Measurements from ENCODE around the gene ARHGAP26.

ARHGAP26 gene

DNA sequence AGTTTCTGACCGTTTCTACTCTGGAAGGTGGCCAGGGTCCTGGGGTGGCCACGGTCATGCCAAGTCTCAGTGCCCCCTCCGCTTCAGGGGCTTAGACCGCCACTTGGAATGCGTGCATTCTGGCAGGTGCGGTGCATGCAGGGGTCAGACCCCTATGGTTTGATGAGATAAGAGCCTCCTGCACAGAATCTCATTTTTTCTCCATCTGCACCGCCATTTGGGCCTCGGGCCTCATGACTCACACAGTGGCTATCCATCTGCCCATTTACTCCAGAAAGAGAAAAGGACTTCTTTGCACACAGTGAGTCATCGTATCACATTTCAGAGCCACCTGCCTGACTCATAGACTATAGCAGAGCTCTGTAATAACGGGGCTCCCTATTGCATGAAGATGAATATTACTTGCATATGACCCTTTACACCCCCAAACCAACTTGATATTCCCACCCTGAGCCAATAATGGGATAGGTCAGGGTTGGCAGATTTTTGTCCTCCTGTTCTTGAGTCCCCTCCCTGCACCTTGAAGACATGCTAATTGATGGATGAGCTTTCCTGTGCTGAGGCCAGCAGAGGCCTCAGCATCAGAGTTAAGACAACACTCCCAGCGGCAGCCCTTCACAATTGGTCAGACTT is 475.9 kb downstream of the ARHGAP26 start:
- no peak for DNase-seq (ENCODE audit: low spot score)

DNA sequence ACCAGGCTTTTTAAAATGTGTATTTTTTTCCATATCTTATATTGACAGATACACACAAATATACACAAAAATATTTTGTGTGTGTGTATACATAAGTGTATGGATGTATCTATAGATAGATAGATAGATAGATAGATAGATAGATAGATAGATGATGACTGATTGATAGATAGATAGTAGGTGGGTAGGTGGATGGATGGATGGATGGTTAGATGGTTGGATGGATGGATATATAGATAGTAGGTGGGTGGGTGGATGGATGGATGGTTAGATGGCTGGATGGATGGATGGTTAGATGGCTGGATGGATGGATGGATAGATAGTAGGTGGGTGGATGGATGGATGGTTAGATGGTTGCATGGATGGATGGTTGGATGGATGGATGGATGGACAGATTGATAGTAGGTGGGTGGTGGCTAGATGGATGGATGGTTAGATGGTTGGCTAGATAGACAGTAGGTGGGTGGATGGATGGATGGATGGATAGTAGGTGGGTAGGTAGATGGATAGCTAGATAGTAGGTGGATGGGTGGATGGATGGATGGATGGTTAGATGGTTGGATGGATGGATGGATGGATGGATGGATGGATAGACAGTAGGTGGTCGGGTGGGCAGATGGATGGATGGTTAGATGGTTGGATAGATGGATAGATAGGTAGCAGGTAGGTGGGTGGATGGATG is 477.1 kb downstream of the ARHGAP26 start:
- no peak for DNase-seq (ENCODE audit: low spot score)

DNA sequence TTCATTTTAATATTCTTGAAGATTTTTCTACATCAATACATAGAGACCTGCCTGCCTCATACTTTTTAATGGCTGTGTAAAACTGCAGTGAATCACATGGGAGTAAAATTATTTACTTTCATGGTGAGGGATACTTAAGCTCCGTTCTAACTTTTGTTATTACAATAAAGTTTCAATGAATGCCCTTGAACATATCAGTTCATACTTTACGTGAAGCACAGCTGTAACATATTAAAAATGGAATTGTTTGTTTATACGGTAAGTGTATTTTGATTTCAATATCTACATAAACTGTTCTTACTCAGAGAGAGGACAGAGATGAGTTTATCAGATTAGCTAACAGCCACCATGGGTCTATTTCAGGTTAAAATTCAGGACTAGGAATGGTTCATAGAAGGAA is 478.2 kb downstream of the ARHGAP26 start:
- no peak for DNase-seq (ENCODE audit: low spot score)

DNA sequence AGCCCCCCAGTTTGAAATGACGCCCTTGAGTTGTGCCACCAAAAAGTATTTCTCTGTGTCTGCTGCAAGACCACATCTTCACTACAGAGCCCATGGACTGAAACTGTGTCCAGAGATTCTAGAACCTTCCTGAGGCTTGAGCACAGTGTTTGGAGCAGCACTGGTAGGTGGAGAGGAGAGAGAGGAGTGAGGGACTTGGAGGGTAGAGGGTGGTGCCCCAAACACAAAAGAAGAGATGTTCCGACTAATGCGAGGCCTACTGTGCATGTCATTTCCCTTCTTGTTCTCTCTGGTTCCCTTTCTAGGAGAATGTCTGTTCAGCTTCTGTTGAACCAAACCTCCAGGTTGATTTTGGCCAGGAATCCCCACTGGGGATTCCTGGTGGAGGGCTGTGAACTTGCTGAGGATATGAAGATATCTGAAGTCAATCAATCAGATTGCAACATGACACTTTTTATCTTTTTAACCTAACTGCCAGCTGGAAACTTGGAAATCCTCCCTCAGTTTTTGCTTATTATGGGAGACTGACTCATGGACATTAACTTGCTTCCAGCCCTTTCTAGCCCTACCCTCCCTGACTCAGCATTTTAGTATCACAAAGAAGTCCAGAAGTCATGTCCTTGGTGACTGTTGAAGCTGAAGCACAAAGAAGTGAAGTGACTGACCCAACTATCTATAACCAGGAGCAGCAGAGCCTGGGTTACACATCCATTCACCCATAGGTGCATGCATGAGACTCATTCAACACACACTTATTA is 478.8 kb downstream of the ARHGAP26 start:
- no peak for DNase-seq (ENCODE audit: low spot score)

DNA sequence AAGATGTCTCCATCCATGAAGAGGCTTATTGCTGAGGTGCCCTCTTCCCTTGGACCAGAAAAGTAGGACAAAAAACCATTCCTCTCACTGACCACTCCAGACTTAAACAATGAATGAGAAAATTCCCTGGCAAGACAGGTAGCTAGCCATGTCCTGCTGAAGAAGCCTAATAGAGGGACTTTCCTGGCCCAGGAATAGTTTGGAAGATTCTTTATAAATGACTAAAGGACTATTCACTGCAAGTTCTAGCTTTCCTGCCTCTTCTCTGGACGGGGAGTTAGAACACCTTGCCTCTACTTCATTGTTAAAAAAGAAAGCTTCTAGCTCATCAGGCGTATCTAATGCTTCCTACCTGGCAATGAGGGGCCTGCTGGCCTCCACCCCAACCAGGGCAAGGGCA is 479.7 kb downstream of the ARHGAP26 start:
- DNase-seq (ENCODE audit: low spot score), result no peak

DNA sequence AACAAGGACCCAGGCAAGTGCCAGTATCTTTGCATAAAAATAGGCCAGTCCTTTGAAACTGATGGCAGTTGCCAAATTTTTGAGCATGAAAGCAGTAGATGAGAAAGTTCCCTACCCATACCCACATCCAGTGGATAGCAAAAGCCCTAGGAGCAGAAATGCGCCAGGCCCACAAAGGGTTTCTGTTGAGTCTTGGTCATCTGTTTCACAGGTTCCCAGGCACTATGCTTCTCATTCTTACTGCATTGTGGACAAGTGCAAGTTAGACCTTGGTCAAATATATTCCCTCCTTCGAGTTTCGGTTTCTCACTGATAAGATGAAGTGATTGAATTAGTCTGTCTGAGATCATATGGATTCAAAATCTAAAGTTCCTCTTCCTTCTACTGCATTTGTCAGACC is 481.0 kb downstream of the ARHGAP26 start:
- no peak for DNase-seq (ENCODE audit: low spot score)

DNA sequence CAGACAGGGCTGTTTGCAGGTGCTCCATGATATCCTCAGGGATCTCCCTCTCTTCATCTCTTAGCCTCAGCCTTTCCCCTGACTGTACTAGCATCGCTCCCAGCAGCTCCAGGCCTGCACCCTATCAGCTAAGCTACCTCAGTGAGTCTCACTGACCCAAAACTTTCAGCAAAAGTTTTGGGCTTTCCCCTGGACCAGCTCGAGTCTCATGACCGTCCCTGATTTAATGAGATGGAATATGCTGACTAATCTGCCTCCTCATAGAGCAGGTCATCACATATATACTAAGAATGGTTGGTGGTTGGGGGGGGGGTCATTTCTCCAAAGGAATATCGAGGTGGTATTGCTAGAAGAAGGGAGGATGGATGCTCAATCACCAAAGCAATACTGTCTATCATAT is 481.8 kb downstream of the ARHGAP26 start:
- DNase-seq (ENCODE audit: low spot score), result no peak

DNA sequence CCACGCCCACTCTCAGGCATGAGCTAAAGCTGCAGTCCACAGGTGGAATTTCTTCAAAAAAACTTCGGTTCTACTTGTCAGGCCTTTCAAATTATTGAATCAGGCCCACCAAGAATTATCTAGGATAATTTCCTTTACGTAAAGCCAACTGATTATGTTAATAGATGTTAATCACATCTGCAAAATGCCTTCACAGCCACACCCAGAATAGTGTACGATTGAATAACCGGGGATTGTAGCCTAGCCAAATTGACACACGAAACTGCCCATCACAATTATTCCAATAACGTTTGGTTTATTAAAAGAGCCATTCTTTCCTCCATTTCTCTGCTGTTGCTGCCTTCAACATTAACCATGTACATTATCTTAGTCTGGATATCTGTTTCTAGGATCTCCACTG is 484.6 kb downstream of the ARHGAP26 start:
- no peak for DNase-seq (ENCODE audit: low spot score)

DNA sequence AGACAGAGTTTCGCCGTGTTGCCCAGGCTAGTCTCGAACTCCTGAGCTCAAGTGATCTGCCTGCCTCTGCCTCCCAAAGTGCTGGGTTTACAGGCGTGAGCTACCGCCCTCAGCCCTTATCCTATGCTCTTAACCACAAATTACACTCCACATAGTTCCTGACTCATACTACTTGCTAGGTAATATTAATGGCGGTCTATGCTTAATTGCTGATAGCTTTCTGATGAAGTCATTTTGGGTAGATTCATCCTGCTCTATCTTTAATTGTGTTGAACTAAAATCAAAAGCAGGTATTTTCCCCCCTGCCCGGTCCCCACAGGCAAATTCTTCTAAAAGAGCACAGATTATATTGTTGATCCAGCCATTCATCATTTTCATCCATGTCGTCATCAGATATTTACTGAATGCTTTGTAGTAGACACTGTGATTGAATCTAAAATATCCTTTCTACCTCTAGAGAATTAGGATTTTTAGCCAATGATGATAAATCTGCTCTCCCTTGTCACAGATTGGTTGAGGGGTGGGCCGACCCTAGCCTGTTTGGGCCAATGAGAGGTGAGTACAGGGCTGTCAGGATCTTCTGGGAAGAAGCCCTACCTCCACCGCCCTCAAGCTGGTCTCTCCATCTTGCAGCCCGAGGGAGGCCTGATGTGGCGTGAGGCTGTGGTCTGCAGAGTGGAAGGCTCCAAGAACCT is 488.5 kb downstream of the ARHGAP26 start:
- DNase-seq (ENCODE audit: low spot score), result no peak

DNA sequence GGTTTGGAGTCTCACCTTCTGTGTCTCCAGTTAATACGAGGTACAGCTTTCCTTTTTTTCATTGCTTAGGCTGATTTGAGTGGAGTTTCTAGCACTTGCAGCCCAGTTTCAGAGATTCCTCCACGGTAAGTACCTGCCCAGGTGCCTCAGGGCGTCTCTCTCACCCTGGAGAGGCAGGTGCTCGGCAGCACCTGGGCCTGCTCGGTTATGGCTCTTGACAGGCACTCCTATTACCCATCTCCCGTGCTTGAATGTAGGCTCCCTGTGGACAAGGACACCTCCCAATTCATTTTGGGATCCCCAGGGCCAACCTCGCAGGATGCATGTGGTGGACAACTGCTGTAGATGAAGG is 489.1 kb downstream of the ARHGAP26 start:
- DNase-seq (ENCODE audit: low spot score), result no peak

DNA sequence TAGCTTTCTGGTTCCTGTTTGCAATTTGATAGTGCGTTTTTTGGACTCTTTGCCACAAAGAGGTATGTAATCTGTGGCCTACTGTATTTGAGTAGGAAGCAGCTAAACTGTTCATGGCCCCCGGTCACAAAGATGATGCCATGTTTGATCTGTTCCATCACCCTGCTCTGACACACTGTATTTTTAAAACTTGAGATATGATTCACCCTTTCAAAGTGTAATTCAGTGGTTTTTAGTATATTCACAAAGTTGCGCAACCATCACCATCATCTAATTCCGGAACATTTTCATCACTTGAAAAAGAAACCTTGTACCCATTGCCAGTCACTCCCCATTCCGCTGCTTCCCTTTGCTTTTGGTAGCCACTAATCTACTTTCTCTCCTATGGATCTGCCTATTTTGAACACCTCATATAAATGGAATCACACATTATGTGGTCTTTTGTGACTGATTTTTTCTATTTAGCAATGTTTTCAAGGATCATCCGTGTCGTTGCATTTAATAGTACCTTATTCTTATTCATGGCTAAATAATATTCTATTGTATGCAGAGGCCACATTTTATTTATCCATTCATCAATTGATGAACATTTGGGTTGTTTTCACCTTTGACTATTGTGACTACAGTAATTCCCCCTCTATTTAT is 491.7 kb downstream of the ARHGAP26 start:
- DNase-seq (ENCODE audit: low spot score), result no peak

DNA sequence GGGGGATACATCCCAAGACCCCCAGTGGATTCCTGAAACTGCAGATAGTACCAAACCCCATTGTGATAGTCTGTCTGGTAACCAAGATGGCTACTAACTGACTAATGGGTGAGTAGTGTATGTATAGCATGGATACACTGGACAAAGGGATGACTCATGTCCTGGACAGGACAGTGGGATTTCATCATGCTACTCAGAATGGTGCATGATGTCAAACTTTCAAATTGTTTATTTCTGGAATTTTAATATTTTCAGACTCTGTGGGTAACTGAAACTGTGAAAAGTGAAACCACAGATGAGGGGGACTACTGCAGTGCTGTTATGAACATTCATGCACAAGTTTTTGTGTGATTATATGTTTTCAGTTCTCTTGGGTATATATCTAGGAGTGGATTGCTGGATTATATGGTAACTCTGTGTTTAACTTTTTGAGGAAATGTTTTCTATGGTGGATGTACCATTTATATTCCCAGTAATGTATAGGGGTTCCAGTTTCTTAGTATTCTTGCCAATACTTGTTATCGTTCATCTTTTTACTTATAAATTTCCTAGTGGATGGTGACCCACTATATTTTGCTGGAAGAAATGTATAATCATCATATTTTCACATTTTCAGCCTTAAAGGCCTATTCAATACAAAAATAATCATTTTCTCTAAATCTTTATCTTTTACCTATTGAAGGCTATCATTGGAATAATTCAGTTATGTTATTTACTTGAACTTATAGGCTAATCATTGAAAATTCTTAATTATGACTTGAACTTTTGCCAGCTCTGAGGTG is 492.4 kb downstream of the ARHGAP26 start:
- DNase-seq (ENCODE audit: low spot score), result no peak

DNA sequence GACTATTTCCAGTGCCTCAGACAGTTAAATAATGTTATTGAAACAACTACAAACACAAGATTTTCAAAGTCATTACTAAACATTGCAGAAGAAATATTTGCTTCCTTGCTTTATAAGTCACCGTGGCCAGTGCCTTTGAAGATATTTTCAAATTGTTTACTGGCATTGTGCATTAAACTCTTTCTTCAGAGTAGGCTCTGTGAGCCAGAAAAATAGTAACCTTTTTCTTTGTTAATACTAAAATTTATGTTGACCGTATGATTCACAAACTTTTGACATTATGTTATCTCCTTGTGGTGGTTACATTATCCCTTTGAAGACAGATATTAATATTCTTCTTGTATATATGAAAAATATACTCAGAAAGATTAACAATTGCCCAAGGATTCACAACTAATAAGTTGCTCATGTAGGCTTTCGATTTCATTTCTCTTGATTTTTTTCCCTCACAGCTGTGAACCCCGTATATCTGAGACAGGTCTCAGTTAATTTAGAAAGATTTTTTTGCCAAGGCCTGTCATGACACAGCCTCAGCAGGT is 493.2 kb downstream of the ARHGAP26 start:
- no peak for DNase-seq (ENCODE audit: low spot score)

DNA sequence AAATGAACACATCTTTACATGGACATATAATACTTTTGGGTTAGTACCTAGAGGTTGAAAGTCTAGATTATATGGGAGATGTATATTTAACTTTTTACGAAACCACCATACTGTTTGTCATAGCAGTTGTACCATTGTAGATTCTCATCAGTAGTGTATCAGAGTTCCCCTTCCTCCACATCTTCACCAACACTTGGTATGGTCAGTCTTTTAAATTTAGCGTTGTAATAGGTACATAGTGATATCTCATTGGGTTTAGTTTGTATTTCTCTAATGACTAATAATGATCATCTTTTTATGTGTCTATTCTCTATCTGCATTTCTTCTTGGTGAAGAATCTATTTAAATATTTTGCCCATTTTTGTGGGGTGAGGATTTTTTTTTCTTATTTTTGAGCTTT is 495.8 kb downstream of the ARHGAP26 start:
- DNase-seq (ENCODE audit: low spot score), result no peak

DNA sequence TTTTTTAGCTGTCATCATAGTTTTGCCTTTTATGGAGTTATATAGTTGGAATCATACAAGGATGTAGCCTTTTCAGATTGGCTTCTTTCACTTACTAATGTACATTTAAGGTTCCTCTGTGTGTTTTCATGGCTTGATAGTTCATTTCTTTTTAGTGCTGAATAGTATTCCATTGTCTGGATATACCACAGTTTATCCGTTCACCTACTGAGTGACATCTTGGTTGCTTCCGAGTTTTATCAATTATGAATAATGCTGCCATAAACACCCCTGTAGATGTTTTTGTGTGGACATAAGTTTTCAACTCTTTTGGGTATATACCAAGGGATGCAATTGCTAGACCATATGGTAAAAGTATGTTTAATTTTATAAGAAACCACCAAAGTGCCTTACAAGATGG is 497.0 kb downstream of the ARHGAP26 start:
- DNase-seq (ENCODE audit: low spot score), result no peak

DNA sequence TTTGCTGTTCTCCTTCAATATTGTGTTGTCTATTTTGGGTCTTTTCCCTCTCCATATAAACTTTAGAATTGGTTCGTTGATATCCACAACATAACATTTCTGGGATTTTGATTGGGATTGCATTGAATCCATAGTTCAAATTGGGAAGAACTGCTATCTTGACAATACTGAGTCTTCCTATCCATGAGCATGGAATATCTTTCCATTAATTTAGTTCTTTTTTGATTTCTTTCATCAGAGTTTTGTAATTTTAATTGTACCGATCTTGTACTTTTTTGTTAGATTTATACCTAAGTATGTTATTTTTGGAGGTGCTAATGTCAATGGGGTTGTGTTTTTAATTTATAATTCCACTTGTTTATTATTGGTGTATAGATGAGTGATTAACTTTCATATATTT is 498.2 kb downstream of the ARHGAP26 start:
- DNase-seq (ENCODE audit: low spot score), result no peak

DNA sequence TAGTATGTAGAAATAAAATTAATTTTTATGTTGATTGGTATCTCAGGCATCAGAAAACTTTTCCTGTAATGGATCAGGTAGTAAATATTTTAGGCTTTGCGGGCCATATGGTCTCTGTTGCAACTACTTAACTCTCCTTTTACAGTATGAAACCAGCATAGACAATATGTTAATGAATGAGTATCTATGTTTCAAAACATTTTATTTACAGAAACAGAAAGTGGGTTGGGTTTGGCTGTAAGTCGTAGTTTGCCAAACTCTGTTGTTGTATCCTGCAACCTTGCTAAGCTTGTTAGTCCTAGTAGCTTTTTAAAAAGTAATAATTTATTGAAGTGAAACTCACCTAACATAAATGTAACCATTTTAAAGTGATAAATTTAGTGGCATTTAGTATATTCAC is 501.3 kb downstream of the ARHGAP26 start:
- no peak for DNase-seq (ENCODE audit: low spot score)

DNA sequence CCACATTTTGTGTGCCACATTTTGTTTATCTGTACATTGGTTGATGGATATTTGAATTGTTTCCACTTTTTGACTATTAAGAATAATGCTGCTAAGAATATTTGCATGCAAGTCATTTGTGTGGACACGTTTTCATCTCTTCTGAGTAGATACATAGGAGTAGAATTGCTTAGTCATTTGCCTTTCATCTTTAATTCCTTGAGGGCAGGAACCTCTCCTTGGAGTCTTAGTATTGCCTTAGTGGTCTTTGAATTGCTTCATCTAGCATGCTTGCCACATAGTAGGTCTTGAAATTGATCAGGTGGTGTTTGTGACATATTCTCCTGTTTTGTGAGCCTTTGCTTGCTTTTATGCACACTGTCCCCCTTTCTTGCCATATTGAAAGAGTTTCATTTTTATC is 504.8 kb downstream of the ARHGAP26 start:
- DNase-seq (ENCODE audit: low spot score), result no peak

DNA sequence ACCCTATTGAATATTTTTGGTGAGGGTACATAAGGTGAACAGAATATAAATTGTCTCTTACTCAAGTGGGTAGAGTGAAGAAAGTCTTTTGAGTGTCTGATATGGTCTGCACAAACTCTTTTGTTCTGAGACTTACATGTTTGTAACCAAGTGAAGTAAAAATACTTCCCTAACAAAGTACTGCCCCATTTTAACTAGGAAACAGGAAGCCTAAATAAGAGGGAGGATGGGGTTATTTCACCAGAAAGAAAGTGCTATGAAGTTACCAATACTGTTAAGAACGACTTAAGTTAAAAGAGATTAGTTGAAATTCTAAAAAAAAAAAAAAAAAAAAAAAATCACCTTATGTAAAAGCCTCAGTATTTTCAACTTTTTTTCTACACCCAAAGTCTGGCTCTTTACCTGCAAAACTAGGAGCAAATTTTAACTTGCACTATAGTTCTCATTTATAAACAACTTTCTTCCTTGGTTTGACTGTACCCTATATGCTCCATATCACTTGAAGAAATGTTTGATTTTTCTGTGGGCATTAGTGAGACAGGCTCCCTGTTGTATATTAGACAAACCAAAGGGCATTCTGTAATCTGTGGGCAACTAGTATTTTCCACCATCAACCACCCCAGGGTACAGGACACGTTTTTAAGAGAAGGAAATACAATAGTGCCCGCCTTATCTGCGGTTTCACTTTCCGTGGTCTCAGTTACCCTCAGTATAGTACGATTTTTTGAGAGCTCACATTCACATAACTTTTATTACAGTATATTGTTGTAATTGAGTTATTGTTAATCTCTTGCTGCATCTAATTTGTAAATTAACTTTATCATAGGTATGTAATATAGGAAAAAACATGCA is 505.6 kb downstream of the ARHGAP26 start:
- no peak for DNase-seq (ENCODE audit: low spot score)

DNA sequence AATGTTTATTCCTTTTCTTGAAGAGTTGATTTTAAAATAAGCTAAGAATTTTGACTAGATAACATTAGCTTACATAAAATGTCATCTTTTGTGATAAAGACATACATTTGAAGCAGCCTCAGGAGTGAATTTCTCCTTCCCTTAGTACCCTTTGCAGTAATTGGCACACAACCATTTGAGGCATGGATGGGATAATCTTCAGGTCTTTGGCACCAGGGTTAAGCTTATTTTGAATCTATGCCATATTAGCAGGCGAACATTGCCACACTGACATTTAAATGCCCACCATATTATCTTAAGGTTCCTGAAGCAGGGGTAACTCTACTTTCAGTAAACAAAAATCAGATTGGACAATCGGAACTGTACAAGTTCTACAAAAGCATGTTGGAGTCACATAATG is 507.4 kb downstream of the ARHGAP26 start:
- DNase-seq (ENCODE audit: low spot score), result no peak
